GM12873 (cell line): ENCODE measurements around the gene P3H3.

Source experiments
- TF ChIP-seq, protein P1 (sequence below): IDR thresholded peaks from 2 replicates; pipeline ENCODE4 v1.5.1; 2012; ENCODE audit warnings: low read depth, mild to moderate bottlenecking, moderate library complexity, low read length, control low read depth; ENCODE audit not compliant: insufficient read depth; ENCODE audit errors: missing control alignments

Gene P3H3

DNA sequence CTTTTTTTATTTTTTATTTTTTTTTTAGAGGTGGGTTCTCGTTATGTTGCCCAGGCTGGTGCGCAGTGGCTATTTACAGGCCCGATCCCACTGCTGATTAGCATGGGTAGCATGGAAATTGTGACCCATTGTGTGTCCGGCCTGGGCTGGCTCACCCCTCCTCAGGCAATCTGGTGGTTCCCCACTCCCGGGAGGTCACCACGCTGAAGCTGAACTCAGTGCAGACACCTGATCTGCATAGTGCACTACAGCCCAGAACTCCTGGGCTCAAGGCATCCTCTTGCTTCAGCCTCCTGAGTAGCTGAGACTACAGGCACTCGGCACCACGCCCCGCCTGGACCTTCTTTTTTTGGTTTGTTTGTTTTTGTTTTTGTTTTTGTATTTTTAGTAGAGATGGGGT lies 44.4 kb upstream of the P3H3 start:
- TF ChIP-seq, protein P1, sequence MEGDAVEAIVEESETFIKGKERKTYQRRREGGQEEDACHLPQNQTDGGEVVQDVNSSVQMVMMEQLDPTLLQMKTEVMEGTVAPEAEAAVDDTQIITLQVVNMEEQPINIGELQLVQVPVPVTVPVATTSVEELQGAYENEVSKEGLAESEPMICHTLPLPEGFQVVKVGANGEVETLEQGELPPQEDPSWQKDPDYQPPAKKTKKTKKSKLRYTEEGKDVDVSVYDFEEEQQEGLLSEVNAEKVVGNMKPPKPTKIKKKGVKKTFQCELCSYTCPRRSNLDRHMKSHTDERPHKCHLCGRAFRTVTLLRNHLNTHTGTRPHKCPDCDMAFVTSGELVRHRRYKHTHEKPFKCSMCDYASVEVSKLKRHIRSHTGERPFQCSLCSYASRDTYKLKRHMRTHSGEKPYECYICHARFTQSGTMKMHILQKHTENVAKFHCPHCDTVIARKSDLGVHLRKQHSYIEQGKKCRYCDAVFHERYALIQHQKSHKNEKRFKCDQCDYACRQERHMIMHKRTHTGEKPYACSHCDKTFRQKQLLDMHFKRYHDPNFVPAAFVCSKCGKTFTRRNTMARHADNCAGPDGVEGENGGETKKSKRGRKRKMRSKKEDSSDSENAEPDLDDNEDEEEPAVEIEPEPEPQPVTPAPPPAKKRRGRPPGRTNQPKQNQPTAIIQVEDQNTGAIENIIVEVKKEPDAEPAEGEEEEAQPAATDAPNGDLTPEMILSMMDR: no peak

DNA sequence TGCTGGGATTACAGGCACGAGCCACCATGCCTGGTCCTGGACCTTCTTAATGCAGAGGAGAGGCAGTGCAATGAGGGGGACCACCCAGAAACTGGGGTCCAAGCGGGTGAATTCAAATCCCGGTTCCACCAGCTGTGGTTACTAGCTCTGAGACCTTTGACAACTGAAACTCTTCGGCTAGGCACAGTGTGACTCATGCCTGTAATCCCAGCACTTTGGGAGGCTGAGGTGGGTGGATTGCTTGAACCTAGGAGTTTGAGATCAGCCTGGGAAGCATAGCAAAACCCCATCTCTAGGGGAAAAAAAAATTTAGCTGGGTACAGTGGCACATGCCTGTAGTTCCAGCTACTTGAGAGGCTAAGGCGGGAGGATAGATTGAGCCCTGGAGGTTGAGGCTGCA lies 43.9 kb upstream of the P3H3 start:
- TF ChIP-seq, protein P1: no peak

GRCh38 chr12:6784761-6785160 lies 43.4 kb upstream of the P3H3 start:
- TF ChIP-seq, protein P1: no peak

- TF ChIP-seq, protein P1: no peak
These were observed 41.7 kb upstream of the P3H3 start for GRCh38 chr12:6786416-6787094.

GRCh38 chr12:6787309-6787708 lies 40.9 kb upstream of the P3H3 start:
- TF ChIP-seq, protein P1: no peak

GRCh38 chr12:6788972-6789924 lies 39.0 kb upstream of the P3H3 start, which contains the start of gene CD4:
CD4 (plus strand) TSS chr12:6789528; CDS start chr12:6800139, 10,611 bp downstream.
- TF ChIP-seq, protein P1: no peak

- TF ChIP-seq, protein P1: no peak
These were observed 37.6 kb upstream of the P3H3 start for GRCh38 chr12:6790496-6791150.
